ENCODE measurements around the gene CD7. TPM values are rescaled to one million over a fixed set of nuclear protein-coding genes. Genes with fewer than 3 reads are reported as not detected.

Gene CD7
- total and polyA plus RNA-seq, 9 of the 15 experiments (the other 6 are each of a cell fraction or from before 2014, with no cell fraction given), result 0.21 to 0.35 TPM; not detected in 7

GRCh38 chr17:82345151-82345976, 28.0 kb upstream of the CD7 start (continued):
- peak; percentile 71; the same call in 1 of the 2 replicates for TF ChIP-seq ZBTB33 (CRISPR knock-in tag; IDR thresholded peaks at IDR 0.05)
- TF ChIP-seq SMAD3 (CRISPR knock-in tag; conservative IDR thresholded peaks at IDR 0.05), result no peak; the same call in 1 of the 2 replicates
- TF ChIP-seq EP300 (IDR thresholded peaks at IDR 0.05; ENCODE audit: low read length), result peak; percentile 94
- no peak for TF ChIP-seq ZNF778 (CRISPR knock-in tag; IDR thresholded peaks at IDR 0.05)
- peak; percentile 62; the same call in 1 of the 2 replicates for TF ChIP-seq ZBED1 (IDR thresholded peaks at IDR 0.05)
- TF ChIP-seq ZSCAN29 (IDR thresholded peaks at IDR 0.05), result no peak
- no peak for TF ChIP-seq NCOA2 (IDR thresholded peaks at IDR 0.05; ENCODE audit: partially characterized antibody in 2 of 2)
- TF ChIP-seq SIN3B (IDR thresholded peaks at IDR 0.05; ENCODE audit: low read depth), result no peak; the same call in 1 of the 2 replicates
- peak in 1 of 2 experiments; percentile 89; a peak in 2 of 4 replicates for TF ChIP-seq HDAC1 (IDR thresholded peaks at IDR 0.05)
- TF ChIP-seq, protein P1, sequence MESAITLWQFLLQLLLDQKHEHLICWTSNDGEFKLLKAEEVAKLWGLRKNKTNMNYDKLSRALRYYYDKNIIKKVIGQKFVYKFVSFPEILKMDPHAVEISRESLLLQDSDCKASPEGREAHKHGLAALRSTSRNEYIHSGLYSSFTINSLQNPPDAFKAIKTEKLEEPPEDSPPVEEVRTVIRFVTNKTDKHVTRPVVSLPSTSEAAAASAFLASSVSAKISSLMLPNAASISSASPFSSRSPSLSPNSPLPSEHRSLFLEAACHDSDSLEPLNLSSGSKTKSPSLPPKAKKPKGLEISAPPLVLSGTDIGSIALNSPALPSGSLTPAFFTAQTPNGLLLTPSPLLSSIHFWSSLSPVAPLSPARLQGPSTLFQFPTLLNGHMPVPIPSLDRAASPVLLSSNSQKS (CRISPR knock-in tag; IDR thresholded peaks at IDR 0.05), result no peak
- peak in 1 of 2 experiments; percentile 75; a peak in 2 of 4 replicates for TF ChIP-seq NONO (IDR thresholded peaks at IDR 0.05; ENCODE audit: low read depth in 2 of 2, low read length in 1 of 2)
- no peak for TF ChIP-seq THRB (CRISPR knock-in tag; conservative IDR thresholded peaks at IDR 0.05)
- TF ChIP-seq DLX4 (CRISPR knock-in tag; IDR thresholded peaks at IDR 0.05), result no peak
- TF ChIP-seq, protein P2, sequence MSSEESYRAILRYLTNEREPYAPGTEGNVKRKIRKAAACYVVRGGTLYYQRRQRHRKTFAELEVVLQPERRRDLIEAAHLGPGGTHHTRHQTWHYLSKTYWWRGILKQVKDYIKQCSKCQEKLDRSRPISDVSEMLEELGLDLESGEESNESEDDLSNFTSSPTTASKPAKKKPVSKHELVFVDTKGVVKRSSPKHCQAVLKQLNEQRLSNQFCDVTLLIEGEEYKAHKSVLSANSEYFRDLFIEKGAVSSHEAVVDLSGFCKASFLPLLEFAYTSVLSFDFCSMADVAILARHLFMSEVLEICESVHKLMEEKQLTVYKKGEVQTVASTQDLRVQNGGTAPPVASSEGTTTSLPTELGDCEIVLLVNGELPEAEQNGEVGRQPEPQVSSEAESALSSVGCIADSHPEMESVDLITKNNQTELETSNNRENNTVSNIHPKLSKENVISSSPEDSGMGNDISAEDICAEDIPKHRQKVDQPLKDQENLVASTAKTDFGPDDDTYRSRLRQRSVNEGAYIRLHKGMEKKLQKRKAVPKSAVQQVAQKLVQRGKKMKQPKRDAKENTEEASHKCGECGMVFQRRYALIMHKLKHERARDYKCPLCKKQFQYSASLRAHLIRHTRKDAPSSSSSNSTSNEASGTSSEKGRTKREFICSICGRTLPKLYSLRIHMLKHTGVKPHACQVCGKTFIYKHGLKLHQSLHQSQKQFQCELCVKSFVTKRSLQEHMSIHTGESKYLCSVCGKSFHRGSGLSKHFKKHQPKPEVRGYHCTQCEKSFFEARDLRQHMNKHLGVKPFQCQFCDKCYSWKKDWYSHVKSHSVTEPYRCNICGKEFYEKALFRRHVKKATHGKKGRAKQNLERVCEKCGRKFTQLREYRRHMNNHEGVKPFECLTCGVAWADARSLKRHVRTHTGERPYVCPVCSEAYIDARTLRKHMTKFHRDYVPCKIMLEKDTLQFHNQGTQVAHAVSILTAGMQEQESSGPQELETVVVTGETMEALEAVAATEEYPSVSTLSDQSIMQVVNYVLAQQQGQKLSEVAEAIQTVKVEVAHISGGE (CRISPR knock-in tag; IDR thresholded peaks at IDR 0.05), result peak in 1 of 3 experiments; percentile 74; a peak in 2 of 6 replicates
- TF ChIP-seq, protein P3, sequence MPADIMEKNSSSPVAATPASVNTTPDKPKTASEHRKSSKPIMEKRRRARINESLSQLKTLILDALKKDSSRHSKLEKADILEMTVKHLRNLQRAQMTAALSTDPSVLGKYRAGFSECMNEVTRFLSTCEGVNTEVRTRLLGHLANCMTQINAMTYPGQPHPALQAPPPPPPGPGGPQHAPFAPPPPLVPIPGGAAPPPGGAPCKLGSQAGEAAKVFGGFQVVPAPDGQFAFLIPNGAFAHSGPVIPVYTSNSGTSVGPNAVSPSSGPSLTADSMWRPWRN (IDR thresholded peaks at IDR 0.05; ENCODE audit: low read depth), result peak; percentile 86
- TF ChIP-seq ESRRA (IDR thresholded peaks at IDR 0.05; ENCODE audit: borderline replicate concordance, low read depth), result peak; percentile 51; the same call in 1 of the 2 replicates

Data from K562 (cell line).